MCF 10A (cell line): Measurements from ENCODE around the gene TEC. TPM values are rescaled to one million over a fixed set of nuclear protein-coding genes. Genes with fewer than 3 reads are reported as not detected.

ENCODE experiments used
- BruUV-seq: library from RNA; stranded (reverse); fragments of 400-500 nt; replicated peaks from 2 replicates; lab custom pipeline; 2021; lab: Mats Ljungman, UMichigan
- CTCF ChIA-PET: fragments of 300-600 bp; sonication (Branson Sonifier 250); formaldehyde crosslinking; extraction: SDS; loops from one replicate; lab custom pipeline; 2021; ENCODE audit warnings: antibody characterized with exemption, inconsistent platforms; lab: Yijun Ruan, JAX
- POLR2A ChIA-PET: fragments of 300-600, 350-650 bp; sonication (Branson Sonifier 250); formaldehyde crosslinking; extraction: SDS; loops from one replicate; lab custom pipeline; 2020; ENCODE audit warnings: antibody characterized with exemption, inconsistent platforms; lab: Yijun Ruan, JAX
- DNase-seq: peaks from one replicate; pipeline ENCODE4 v3.0.0-alpha.2; 2018; ENCODE audit not compliant: unreplicated experiment
- H3K27ac Mint-ChIP-seq: one replicate; pipeline ENCODE4 v1.8.0; 2022; ENCODE audit warnings: mild to moderate bottlenecking, low read depth, mixed read lengths; ENCODE audit not compliant: unreplicated experiment
- H3K27me3 Mint-ChIP-seq: one replicate; pipeline ENCODE4 v1.8.0; 2022; ENCODE audit warnings: mixed read lengths; ENCODE audit not compliant: insufficient read depth, unreplicated experiment
- H3K36me3 Mint-ChIP-seq: one replicate; pipeline ENCODE4 v1.8.0; 2022; ENCODE audit warnings: mild to moderate bottlenecking, moderate library complexity, mixed read lengths; ENCODE audit not compliant: insufficient read depth, unreplicated experiment
- H3K4me1 Mint-ChIP-seq: one replicate; pipeline ENCODE4 v1.8.0; 2022; ENCODE audit warnings: mixed read lengths; ENCODE audit not compliant: insufficient read depth, unreplicated experiment
- H3K4me3 Mint-ChIP-seq: one replicate; pipeline ENCODE4 v1.8.0; 2022; ENCODE audit warnings: mild to moderate bottlenecking, moderate library complexity, mixed read lengths; ENCODE audit not compliant: unreplicated experiment
- H3K9me3 Mint-ChIP-seq: one replicate; pipeline ENCODE4 v1.8.0; 2022; ENCODE audit warnings: mixed read lengths; ENCODE audit not compliant: unreplicated experiment
- CTCF ChIP-seq: fragments of 200-600 bp; IDR thresholded peaks from one replicate; pipeline ENCODE4 v1.8.0; 2022; ENCODE audit warnings: antibody characterized with exemption, mild to moderate bottlenecking; ENCODE audit not compliant: unreplicated experiment
- intact Hi-C: fragments of 100-400 bp; cut with micrococcal nuclease; formaldehyde crosslinking; loops from 2 replicates; pipeline ENCODE4 v1.14.1; 2022
- total RNA-seq: library from RNA; stranded (reverse); gene quantifications from 2 replicates; pipeline ENCODE4 v1.2.3, GENCODE V29; 2022

TEC gene
- total RNA-seq, 1 experiment from 2014 or later: 1.1 TPM

GRCh38 chr4:48271626-48272025 lies 2.0 kb upstream of the TEC start:
- Mint-ChIP-seq H3K27ac (no peak overlapping the region), H3K4me1 (no peaks in the 10 kb centered on the region), H3K9me3 (no peaks in the 10 kb centered on the region), H3K4me3 (no peak overlapping the region), H3K36me3 (no peaks in the 10 kb centered on the region), H3K27me3 (no peaks in the 10 kb centered on the region)
- no TSS peak for BruUV-seq
- no peak for TF ChIP-seq CTCF
- DNase-seq: no peak
- intact Hi-C loops: no loop called here
- ChIA-PET CTCF (interaction anchor here (0.9 to 1.1 kb wide), 3 partner anchors 36 to 274 kb away, joined by 3 read pairs; no protein-coding TSS in a partner anchor), POLR2A (no interaction called here)

GRCh38 chr4:48270951-48271473 lies 1.4 kb upstream of the TEC start:
- no peak overlapping the region for H3K4me3 Mint-ChIP-seq
- no peaks in the 10 kb centered on the region for H3K4me1 Mint-ChIP-seq
- no peaks in the 10 kb centered on the region for H3K9me3 Mint-ChIP-seq
- H3K27ac Mint-ChIP-seq: peak overlapping the region; percentile 49
- H3K36me3 Mint-ChIP-seq: no peaks in the 10 kb centered on the region
- DNase-seq: no peak
- intact Hi-C loops: no loop called here
- no peak for TF ChIP-seq CTCF
- BruUV-seq: no TSS peak
- ChIA-PET POLR2A (interaction anchor here (0.6 to 0.9 kb wide), 3 partner anchors 28 to 759 kb away, joined by 3 read pairs; no protein-coding TSS in a partner anchor), CTCF (interaction anchor here (0.6 to 1.1 kb wide), 5 partner anchors 9 to 490 kb away, joined by 3 read pairs; no protein-coding TSS in a partner anchor)
- no peaks in the 10 kb centered on the region for H3K27me3 Mint-ChIP-seq

DNA sequence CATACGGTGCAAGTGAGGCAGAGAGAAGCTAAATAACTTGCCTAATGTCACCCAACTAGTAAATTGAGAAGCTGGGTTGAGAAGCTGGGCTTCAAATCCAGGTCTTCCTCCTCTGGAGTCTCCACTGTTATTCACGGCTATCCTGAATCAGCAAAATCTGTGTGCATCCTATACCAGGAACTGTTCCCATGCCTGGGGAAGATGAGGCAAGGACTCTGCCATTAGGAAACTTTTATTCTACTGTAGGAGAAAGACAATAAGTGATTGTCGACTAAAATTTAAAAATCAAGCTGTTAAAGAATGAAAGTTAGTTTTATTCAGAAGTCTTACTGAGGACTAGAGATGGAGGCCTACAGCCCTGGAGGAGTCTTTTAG lies 872 bp upstream of the TEC start:
- no TSS peak for BruUV-seq
- H3K4me1 Mint-ChIP-seq: no peaks in the 10 kb centered on the region
- H3K27me3 Mint-ChIP-seq: no peaks in the 10 kb centered on the region
- POLR2A ChIA-PET: interaction anchor here (0.6 to 0.9 kb wide), 4 partner anchors 28 to 760 kb away, joined by 3 read pairs; no protein-coding TSS in a partner anchor
- no peaks in the 10 kb centered on the region for H3K36me3 Mint-ChIP-seq
- H3K27ac Mint-ChIP-seq: peak overlapping the region; percentile 7
- TF ChIP-seq CTCF: no peak
- DNase-seq: no peak
- intact Hi-C loops: no loop called here
- peak overlapping the region; percentile 85 for H3K4me3 Mint-ChIP-seq
- no peaks in the 10 kb centered on the region for H3K9me3 Mint-ChIP-seq
- CTCF ChIA-PET: interaction anchor here (0.6 kb wide), 2 partner anchors 9 to 489 kb away, joined by 3 read pairs; no protein-coding TSS in a partner anchor

DNA sequence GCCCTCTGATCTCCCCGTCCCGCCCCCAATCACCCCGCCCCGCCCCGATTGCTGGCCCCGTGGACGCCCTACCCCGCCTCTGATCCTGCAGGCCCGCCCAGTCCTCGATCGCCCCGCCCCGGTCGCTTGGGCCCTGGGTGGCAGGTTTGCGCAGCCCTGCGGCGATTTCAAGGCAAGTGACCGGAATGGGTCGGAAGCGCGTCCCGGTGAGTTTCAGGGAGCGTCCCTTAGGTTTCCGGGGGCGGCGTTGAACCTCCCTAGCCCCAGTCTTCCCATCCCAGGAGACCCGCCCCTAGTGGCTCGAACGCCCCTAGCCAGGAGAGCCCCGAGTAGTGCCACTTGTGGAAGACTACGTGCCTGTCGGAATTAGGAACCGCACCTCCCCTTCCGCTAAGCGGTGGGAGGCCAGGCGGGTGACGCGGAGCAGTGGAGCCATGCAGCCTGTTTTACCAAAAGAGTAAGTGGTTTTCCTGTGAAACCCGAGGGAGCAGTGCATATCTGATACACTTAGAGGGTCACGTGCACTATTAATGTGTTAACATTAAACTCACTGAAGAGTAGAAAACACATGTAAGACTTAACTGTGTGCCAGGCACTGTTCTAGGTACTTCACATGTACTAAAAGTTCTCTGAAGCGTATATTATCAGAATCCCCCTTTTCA lies 354 bp upstream of the TEC start:
- Mint-ChIP-seq H3K27ac (peak overlapping the region; percentile 7), H3K4me3 (peak overlapping the region; percentile 85), H3K27me3 (no peaks in the 10 kb centered on the region), H3K36me3 (no peaks in the 10 kb centered on the region), H3K9me3 (no peaks in the 10 kb centered on the region), H3K4me1 (no peaks in the 10 kb centered on the region)
- ChIA-PET CTCF (interaction anchor here (0.6 kb wide), 1 partner anchor 8 kb away, joined by 3 read pairs; no protein-coding TSS in a partner anchor), POLR2A (interaction anchor here (0.6 to 0.9 kb wide), 3 partner anchors 27 to 141 kb away, joined by 3 read pairs; no protein-coding TSS in a partner anchor)
- peak; percentile 19 for TF ChIP-seq CTCF
- peak; percentile 92 for DNase-seq
- BruUV-seq: TSS peak; percentile 70
- intact Hi-C loops: no loop called here
